Suprapubic skin (tissue), 4 donors: ENCODE measurements around the gene FCER1A.

Source experiments
- CTCF ChIP-seq, 2 donors: fragments of 200-600 bp in 1 of 2; fragments of 450-650 bp in 1 of 2; sonication (generic) in 1 of 2; IDR thresholded peaks; one replicate each; pipeline ENCODE4 v1.5.1; 2016 to 2019; ENCODE audit warnings: antibody characterized with exemption in 2 of 2, mild to moderate bottlenecking in 1 of 2, moderate library complexity in 1 of 2
- POLR2A ChIP-seq, 2 donors: fragments of 450-650 bp; IDR thresholded peaks; one replicate each; pipeline ENCODE4 v1.6.1; 2017; ENCODE audit warnings: antibody characterized with exemption in 2 of 2, mild to moderate bottlenecking in 2 of 2, moderate library complexity in 2 of 2
- POLR2AphosphoS5 ChIP-seq, 3 donors: sonication (generic); formaldehyde crosslinking; IDR thresholded peaks; one replicate each; pipeline ENCODE4 v1.6.1; 2017; ENCODE audit warnings: antibody characterized with exemption in 3 of 3

GRCh38 chr1:159339536-159339935 is 37.4 kb downstream of the FCER1A start:
- no peak for TF ChIP-seq CTCF (IDR thresholded peaks at IDR 0.05)
- no peak for TF ChIP-seq POLR2A (IDR thresholded peaks at IDR 0.05)
- no peak for TF ChIP-seq POLR2AphosphoS5 (IDR thresholded peaks at IDR 0.05)
